ENCODE data around the gene GPR156. TPM values are rescaled to one million over a fixed set of nuclear protein-coding genes. Genes with fewer than 3 reads are reported as not detected.
A peak's percentile ranks its signal among the peaks of the same experiment; 100 is the strongest.
"Not testable (repeated sequence)": the region's sequence is repeated elsewhere in the genome, so short reads cannot be mapped to it uniquely, and the experiment has no call there.

The GPR156 gene
- total RNA-seq (ENCODE audit: low replicate concordance) = 0.90 and 4.0 TPM in 2 replicates

DNA sequence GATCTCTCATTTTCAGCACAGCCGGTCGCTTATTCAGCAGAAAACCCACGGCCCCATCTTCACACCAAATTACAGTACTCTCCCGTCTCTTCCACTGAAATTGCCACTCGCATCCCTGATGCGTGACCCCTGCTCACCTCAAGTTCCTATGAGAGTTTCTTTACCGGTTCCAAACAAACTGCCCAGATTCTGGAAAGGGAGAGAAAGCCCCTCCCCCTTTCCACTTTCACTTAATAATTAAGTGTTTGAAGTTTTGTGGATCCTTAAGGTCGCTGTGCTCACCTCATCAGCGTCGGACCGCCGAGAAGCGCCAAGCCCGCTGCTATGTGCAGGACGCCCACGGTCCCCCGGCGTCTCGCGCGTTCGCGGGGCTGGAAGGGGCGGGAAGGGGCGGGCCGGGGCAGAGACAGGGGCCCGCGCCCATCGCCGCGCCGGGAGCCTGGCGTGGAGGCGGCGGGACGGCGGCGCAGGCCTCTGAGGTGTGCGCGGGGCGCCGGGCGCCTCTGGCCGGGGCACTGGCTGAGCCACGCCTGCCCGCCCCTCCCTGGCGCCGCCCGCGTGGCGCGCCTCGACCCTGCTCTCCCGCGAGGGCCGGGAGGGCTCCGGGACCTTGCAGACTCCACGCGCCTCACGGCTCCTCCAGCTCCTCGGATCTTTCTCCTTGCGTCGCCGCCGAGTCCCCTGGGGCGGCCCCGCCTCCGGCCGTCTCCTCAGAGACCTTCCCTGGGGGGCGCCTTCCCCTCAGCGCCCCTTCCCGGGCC is at the start of gene GPR156:
Gene GPR156, minus strand, starts transcription at position 476 of the 761 bp plus-strand sequence. CDS start 41,124 bp downstream, outside the sequence.
- no peak for DNase-seq (ENCODE audit: low read depth)
- TF ChIP-seq, protein P1, sequence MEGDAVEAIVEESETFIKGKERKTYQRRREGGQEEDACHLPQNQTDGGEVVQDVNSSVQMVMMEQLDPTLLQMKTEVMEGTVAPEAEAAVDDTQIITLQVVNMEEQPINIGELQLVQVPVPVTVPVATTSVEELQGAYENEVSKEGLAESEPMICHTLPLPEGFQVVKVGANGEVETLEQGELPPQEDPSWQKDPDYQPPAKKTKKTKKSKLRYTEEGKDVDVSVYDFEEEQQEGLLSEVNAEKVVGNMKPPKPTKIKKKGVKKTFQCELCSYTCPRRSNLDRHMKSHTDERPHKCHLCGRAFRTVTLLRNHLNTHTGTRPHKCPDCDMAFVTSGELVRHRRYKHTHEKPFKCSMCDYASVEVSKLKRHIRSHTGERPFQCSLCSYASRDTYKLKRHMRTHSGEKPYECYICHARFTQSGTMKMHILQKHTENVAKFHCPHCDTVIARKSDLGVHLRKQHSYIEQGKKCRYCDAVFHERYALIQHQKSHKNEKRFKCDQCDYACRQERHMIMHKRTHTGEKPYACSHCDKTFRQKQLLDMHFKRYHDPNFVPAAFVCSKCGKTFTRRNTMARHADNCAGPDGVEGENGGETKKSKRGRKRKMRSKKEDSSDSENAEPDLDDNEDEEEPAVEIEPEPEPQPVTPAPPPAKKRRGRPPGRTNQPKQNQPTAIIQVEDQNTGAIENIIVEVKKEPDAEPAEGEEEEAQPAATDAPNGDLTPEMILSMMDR (IDR thresholded peaks at IDR 0.05; ENCODE audit: insufficient read depth, low read length) = no peak
- H3K4me3 ChIP-seq (ENCODE audit: low read depth, low read length) = peak within 1 kb of the TSS; percentile 60

DNA sequence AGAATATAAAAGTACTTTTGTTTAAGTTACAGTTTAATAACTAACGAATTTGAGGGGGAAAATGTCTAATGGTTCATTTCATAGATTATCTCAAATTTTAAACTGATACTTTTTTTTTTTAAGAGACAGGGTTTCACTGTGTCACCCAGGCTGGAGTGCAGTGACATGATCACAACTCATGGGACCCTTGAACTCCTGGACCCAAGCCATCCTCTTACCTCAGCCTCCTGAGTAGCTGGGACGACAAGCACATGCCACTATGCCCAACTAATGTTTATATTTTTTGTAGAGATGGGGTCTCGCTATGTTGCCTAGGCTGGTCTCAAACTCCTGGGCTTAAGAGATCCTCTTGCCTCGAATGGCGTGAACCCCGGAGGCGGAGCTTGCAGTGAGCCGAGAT is 47.6 kb upstream of the GPR156 start:
- DNase-seq (ENCODE audit: low read depth) = no peak
- TF ChIP-seq, protein P1 (IDR thresholded peaks at IDR 0.05; ENCODE audit: insufficient read depth, low read length) = no peak
- no peak overlapping the region for H3K4me3 ChIP-seq (ENCODE audit: low read depth, low read length)

DNA sequence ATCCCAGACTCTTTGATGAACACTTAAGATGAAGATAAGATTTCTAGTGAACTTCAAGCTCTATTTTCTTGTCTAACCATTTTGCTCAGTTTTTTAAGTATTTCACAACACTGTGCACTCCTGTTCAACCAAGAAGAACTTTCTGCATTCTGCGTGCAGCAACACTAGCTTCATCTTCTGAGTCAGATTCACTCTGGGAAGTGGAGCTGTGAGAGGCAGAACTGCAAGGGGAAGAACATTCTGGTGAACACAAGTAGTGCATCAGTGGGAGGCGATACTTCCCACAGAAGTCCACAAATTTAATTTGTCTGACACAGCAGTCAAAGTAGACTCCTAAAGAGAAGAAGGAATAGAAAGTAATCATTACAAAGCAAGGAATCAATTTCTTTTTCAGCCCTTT is 46.1 kb upstream of the GPR156 start:
- no peak overlapping the region for H3K4me3 ChIP-seq (ENCODE audit: low read depth, low read length)
- TF ChIP-seq, protein P1 (IDR thresholded peaks at IDR 0.05; ENCODE audit: insufficient read depth, low read length) = no peak
- no peak for DNase-seq (ENCODE audit: low read depth)

DNA sequence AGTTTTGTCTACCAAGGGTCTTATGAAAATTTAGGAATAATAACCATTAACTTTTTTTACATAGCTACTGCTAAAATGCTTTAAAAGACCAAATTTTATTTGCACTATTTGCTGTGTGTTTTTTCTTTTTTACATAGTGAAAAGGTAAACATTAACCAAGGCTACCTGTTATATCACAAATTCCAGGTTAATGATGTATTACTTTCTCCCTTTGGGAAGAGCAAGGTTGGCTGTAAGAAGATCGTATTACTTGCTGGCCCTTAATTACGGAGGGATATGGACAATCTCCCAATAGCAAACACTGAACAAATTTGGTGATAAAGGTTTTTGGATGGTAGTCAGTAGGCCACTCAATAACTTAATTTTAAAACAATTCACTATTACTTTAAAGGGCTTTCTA is 41.8 kb upstream of the GPR156 start:
- TF ChIP-seq, protein P1 (IDR thresholded peaks at IDR 0.05; ENCODE audit: insufficient read depth, low read length) = no peak

DNA sequence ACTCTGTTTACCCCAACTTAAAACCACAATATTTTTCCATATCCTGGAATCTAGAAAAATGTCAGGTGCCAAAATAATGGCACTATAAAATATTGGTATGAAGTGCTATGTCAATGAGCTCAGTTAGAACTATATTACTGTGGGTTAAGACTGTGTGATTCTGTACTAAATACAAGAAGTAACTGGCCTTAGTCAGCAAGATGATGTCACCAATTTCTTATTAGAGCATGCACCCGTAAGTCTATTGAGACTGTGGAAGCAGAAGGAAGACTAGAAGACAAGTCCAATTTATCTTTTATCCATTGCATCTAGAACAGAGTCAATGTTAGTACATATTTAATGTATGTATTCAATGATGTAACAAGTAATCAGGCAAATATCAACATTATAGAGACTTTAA is 39.2 kb upstream of the GPR156 start:
- DNase-seq (ENCODE audit: low read depth) = peak; percentile 31
- TF ChIP-seq, protein P1 (IDR thresholded peaks at IDR 0.05; ENCODE audit: insufficient read depth, low read length) = no peak

More for the DNA sequence above, 41.8 kb upstream of the GPR156 start:
- no peak overlapping the region for H3K4me3 ChIP-seq (ENCODE audit: low read depth, low read length)
- DNase-seq (ENCODE audit: low read depth) = no peak

DNA sequence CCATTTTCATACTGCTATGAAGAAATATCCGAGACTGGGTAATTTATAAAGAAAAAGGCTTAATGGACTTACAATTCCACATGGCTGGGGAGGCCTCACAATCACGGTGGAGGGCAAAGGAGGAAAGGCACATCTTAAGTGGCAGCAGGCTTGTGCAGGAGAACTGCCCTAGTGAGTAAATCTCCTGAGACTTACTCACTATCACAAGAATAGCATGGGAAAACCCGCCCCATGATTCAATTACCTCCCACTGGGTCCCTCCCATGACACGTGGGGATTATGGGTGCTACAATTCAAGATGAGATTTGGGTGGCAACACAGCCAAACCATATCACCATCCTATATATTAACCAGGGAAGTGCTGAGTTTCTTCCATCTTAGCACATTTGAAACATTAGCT is 38.7 kb upstream of the GPR156 start:
- DNase-seq (ENCODE audit: low read depth) = peak; percentile 24
- H3K4me3 ChIP-seq (ENCODE audit: low read depth, low read length) = not testable (repeated sequence)

More for the DNA sequence above, 39.2 kb upstream of the GPR156 start:
- no peak overlapping the region for H3K4me3 ChIP-seq (ENCODE audit: low read depth, low read length)

DNA sequence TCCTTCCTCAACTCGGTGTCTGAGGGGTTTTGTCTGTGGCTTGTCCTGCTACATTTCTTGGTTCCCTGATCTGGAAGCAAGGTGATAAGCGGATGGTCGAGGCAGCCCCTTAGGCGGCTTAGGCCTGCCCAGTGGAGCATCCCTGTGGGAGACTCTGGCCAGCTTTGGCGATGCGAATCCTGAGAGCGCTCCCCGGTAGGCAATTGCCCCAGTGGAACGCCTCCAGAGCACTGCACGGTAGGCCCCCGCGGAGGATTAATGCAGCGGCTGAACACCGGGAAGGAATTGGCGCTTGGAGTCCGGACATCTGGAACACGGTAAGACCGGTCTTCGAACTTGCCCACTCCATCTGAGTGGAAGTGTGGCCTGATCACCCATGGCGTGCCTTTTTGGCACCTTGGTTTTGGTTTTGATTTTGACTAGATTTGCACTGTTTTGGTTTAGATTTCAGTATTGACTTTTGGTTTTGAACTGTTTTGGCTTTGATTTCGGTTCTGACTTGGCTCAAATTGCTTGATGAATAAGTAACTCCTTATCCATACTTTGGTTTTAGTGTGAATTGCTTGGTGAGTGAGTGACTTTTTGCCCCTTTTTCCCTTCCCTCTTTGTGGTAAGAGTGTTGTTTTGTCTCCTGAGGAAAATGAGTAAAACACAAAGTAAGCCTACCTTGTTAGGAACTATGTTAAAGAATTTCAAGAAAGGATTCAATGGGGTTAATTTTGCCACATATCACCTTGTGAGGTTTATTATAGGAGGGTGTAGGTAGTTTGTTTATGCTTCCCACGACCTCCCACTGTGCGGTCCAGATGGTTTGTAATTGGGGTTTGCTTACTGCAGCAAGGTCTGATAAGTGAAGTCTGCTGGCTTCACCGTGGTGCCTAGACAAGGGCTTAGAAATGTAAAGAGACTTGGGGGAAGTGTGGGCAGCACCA is 27.1 kb upstream of the GPR156 start:
- no peak overlapping the region for H3K4me3 ChIP-seq (ENCODE audit: low read depth, low read length)
- DNase-seq (ENCODE audit: low read depth) = no peak
- TF ChIP-seq, protein P1 (IDR thresholded peaks at IDR 0.05; ENCODE audit: insufficient read depth, low read length) = no peak
